AG10803 (cell line): Measurements from ENCODE around the gene PRAMEF18.
"Not testable (repeated sequence)": the region's sequence is repeated elsewhere in the genome, so short reads cannot be mapped to it uniquely, and the experiment has no call there.

Experiments
- DNase-seq: peaks from one replicate; pipeline ENCODE4 v3.0.0; 2010; ENCODE audit warnings: low read depth
- H3K4me3 ChIP-seq: 2 replicates; pipeline ENCODE4 v1.5.1; 2011; ENCODE audit warnings: mild to moderate bottlenecking, low read length, control low read depth
- TF ChIP-seq, protein P1 (sequence below): conservative IDR thresholded peaks from 2 replicates; pipeline ENCODE4 v1.5.1; 2011; ENCODE audit warnings: mild to moderate bottlenecking, low read length, control low read depth, inconsistent platforms

The PRAMEF18 gene

DNA sequence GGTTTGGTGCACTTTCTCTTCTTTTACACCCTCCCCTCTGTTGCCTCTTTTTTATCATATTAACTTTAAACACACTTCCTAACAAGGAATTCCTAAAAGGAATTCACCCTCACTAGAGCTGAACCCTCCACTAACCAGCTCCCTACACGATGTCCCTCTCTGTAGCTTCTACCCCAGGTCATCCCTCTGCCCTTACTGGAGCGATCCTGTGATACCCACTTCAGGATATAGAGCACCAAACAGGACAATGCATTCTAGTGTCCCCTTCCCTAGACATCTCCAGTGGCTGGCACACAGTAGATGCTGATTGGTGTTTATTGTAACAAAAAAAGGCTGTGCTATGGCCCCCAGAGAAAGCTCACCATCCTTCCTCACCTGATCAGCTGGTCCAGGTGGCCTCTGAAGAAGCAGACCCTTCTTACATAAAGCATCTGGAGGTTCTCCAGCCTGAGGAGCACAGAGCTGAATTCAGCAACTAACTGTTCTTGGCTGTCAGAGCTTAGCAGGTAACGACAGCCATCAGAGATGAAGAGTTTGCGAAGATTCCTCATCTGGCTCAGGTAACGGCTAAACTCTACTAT, 1.4 kb downstream of the PRAMEF18 start:
- H3K4me3 ChIP-seq = no peak overlapping the region
- DNase-seq = no peak
- TF ChIP-seq, protein P1, sequence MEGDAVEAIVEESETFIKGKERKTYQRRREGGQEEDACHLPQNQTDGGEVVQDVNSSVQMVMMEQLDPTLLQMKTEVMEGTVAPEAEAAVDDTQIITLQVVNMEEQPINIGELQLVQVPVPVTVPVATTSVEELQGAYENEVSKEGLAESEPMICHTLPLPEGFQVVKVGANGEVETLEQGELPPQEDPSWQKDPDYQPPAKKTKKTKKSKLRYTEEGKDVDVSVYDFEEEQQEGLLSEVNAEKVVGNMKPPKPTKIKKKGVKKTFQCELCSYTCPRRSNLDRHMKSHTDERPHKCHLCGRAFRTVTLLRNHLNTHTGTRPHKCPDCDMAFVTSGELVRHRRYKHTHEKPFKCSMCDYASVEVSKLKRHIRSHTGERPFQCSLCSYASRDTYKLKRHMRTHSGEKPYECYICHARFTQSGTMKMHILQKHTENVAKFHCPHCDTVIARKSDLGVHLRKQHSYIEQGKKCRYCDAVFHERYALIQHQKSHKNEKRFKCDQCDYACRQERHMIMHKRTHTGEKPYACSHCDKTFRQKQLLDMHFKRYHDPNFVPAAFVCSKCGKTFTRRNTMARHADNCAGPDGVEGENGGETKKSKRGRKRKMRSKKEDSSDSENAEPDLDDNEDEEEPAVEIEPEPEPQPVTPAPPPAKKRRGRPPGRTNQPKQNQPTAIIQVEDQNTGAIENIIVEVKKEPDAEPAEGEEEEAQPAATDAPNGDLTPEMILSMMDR = no peak

- H3K4me3 ChIP-seq, DNase-seq: not testable (repeated sequence)
Measured at GRCh38 chr1:13222788-13223187, 3.2 kb downstream of the PRAMEF18 start.

DNA sequence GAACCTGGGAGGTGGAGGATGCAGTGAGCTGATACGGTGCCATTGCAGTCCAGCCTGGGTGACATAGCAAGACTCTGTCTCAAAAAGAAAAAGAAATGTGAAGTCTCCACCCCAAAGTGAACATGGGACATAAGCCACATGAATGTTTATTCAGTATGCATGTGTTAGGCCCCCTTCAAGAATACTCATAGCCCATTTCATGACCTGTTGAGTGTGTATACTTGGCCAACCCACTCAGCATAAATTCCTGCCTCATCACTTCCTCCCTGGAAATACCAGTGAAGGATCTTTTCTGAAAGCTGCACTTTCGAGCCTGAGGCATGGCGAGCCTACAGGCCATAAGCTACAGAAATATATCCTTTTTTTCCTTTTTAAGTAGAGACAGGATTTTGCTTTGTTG, 6.8 kb downstream of the PRAMEF18 start:
- H3K4me3 ChIP-seq, DNase-seq: not testable (repeated sequence)

GRCh38 chr1:13216619-13217018, 9.3 kb downstream of the PRAMEF18 start:
- not testable (repeated sequence) for H3K4me3 ChIP-seq, DNase-seq

GRCh38 chr1:13208712-13209111, 17.2 kb downstream of the PRAMEF18 start:
- H3K4me3 ChIP-seq, DNase-seq: not testable (repeated sequence)

DNA sequence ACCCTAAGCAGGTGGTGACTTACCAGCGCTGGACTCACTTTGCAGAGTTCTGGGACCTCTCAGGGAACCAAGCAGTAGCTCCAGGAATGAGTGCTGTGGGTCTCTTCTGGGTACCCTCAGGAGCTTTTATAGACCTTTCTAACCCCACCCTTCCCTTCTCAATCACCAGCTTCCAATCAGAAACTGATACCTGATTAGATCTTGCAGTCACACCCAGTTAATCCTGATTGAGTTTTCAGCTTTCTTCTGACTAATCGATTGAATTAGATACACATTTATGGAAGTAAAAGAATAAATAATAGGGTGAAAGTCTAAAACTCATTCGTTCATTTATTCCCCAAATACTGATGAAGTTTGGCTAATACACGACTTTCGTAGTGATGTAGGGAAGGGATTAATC, 24.6 kb downstream of the PRAMEF18 start, which contains the start of gene PRAMEF13:
Gene PRAMEF13, minus strand, starts transcription at position 101 of the 400 bp plus-strand sequence. CDS start 1,820 bp downstream, outside the sequence.
- H3K4me3 ChIP-seq, DNase-seq: not testable (repeated sequence)
